HG03457 (cell line): Measurements from ENCODE around the gene GNB1L.

Experiments used
- ATAC-seq: cut with Tn5 transposase; IDR thresholded peaks from one replicate; pipeline ENCODE4 v1.9.1; 2021; ENCODE audit warnings: moderate number of reproducible peaks; ENCODE audit not compliant: unreplicated experiment

Gene GNB1L

DNA sequence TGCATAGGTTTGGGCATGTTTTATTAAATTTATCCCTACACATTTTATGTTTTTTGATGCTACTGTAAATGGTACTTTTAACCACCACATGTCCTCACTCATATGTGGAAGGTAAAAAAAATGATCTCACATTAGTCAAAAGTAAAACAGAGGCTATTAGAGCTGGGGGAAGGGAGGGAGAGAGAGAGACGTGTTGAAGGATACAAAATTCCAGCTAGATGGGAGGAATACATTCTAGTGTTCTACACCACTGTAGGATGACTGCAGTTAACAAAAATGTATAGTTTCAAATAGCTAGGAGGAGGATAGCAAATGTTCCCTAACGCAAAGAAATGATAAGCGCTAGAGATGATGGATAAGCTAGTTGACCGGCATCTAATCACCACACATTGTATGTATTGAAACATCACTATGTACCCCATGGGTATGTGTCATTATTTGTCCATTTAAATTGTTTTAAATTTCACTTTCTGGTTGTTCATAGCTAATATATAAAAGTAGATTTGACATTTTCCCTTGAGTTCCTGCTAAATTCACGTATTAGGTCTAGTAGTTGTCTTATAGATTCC is 9.9 kb upstream of the GNB1L start:
- ATAC-seq, result no peak

GRCh38 chr22:19863571-19863970 is 8.9 kb upstream of the GNB1L start:
- no peak for ATAC-seq

GRCh38 chr22:19862619-19863246 is 8.1 kb upstream of the GNB1L start:
- no peak for ATAC-seq

- ATAC-seq, result no peak
Measured at GRCh38 chr22:19859861-19860510, 5.3 kb upstream of the GNB1L start.

- no peak for ATAC-seq
Measured at GRCh38 chr22:19857382-19857781, 2.7 kb upstream of the GNB1L start.

DNA sequence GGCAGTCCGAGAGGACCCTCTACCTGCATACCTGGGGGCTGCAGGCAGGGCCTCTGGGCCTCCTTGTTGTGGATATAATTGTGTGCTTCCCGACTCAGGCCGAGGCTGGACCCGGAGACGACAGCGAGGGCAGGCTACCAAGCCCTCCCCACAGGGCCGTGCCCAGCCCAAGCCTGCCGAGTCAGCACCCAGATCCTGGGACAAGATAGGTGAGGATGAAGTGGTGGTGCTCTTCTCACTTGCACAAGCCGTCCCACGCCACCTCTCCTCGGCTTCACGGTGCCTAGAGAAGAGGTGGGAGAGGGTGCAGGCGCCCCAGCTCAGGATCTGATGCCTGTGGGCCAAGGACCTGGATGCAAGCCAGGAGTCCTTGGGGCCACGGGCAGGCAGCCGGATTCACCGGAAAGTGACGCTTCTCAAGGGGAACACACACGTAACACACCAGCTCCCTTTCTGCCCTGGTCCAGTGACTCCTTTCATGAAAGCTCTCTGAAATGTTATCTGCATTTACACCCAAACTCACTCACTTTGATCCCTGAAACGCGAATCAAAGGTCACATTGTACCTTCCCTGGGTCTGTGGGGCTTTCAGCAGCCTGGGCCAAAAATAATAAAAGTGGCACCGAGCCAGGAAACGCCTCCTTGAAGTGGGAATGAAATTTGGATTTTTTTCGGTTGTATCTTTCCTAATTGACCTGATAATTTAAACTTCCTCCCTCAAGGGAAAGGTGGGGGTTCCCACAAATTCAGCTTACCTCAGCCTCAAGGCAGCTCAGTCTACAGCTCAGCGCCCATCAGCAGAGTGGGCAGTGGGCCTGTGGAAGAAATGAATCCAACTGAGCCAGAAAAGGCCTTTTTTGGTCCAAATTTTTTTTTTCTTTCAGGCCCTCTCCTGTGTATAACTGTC is 1.1 kb upstream of the GNB1L start:
- peak; percentile 6 for ATAC-seq

DNA sequence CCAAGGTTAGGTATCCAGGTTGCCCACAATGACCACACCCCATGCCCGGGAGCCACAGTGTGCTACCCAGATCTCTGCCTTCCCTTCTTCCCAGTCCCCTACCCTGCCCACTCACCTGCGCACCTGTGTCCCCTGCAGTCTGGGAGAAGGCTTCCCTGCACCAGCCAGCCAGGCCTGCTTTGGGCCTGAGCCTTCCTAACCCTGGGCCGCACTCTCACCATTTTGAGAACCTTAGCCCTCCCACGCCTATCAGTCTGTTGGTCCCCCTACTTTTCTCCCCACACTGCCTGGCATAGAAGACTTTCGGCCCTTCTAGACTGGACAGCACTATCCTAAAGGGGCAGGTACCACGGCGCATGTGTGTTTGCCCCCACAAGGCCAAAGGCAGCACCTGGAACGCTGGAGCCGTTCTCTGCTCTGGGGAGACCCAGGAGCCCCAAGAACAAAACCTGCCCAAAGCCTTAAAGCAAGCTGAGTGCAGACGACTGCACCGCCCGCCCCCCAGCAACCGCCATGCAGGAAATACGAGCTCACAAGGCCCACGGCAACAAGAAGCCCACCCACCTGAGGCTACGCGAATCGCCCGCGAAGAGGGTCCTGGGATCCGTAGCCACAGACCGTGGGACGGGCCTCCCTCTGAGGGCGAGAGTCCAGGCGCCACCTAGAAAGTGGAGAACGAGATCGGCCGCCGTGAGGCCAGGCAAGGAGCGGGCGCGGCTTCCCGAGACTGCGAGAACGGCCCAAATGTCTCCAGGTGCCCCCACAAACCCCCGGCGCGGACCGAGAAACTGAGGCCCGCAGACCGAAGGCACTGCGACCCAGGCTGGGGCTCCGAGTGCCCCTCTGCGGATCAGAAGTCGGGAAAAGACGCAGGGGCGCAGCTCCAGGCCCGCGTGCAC is 546 bp downstream of the GNB1L start:
- no peak for ATAC-seq

DNA sequence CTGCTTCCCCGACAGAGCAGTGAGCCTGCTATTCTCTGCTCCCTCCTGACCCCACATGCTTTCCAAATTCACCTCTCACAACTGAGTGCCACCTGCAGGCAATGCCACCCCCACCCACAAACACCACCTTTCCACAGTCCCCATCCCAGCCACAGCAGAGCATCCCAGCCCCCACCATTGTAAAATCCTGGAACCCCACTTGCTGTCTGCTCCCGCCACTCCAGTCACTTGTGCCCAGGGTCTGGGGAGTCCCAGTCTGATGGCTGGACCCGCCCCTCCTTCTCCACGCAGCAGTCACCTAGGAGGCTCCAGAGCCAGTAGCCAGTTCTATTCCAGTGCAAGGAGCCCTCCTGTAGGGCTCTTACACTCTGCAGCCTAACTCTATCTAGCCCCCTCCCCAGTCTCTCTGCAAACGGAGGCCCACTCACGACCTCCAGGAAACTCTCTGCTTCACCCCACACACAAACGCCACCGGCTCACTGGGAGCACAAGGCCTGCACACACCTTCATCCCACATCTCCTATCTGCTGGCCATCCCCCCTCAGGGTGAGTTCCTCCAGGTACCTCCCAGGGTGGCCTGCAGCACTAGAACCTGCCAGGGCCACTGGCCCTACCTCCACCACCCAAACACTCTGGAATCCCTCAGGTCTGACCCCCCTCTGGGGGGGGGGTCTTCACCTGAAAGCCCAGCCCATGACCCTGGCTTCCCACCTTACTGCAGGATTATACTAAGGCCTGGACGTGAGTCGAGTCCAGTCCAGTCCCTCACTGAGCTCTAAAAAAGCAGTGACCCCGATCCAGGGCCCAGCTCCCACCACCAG is 1.4 kb downstream of the GNB1L start:
- no peak for ATAC-seq

GRCh38 chr22:19852177-19852781 is 2.4 kb downstream of the GNB1L start:
- ATAC-seq, result no peak

DNA sequence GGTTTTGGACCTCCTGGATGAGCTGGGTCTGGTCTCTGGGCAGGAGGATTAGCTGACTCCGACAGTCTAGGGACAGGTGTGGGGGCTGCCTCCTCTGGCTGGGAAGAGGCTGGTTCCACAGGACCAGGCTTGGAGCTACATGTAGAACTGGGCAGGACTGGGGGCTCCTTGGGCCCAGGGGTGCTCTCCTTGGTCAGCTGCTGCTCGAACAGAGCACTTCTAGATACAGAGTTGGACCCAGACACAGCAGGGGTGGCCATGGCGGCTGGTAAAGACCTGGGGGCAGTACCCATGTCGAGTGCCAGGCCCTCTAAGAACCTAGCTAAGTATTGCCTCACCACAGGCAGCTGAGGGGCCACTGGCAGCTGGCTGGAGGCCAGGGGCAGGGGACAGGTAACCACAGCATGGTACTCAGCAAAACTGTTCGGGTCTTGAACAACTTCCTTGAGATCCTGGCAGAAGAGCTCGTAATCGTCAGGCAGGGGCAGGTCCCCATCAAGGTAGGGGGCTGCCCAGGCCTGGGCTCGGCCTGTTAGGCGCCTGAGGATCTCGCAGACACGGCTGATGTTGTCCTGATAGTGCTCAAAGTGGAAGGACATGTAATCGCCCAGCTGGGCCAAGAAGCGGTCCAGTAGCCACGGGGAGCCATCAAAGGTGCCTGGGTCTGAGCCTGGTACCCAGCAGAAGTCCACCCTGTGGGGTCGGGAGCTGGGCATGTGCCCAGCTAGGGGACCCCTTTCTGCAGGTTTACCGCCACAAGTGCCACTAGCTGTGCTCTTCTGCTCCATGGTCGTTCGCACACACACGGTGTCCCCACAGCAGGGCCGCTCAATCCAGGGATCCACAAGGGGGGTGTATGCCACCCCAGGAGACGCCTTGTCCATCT is 3.1 kb downstream of the GNB1L start:
- no peak for ATAC-seq

- no peak for ATAC-seq
Measured at GRCh38 chr22:19850763-19851109, 3.9 kb downstream of the GNB1L start.

- ATAC-seq, result no peak
Measured at GRCh38 chr22:19849835-19850762, 4.6 kb downstream of the GNB1L start.

GRCh38 chr22:19848298-19849224 is 6.1 kb downstream of the GNB1L start:
- no peak for ATAC-seq

DNA sequence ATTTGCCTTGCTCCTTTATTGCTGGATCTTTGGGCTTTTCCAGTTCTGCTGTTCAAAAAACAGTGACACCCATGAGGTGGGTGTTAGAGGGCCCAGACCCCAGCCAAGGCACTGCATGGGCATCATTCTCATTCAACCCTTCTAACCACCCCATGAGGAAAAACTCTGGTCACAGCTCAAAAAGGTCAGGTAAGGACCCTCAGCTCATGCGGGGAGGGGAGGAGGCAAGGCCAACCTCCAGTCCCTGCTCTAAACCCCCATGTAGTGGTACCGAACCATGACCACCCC is 7.4 kb downstream of the GNB1L start:
- ATAC-seq, result no peak

GRCh38 chr22:19846620-19847344 is 7.9 kb downstream of the GNB1L start:
- ATAC-seq, result no peak
